Measurements from ENCODE around the gene IRF4.

The IRF4 gene

GRCh38 chr6:382883-383810, 8.4 kb upstream of the IRF4 start:
- DNase-seq, result no peak

DNA sequence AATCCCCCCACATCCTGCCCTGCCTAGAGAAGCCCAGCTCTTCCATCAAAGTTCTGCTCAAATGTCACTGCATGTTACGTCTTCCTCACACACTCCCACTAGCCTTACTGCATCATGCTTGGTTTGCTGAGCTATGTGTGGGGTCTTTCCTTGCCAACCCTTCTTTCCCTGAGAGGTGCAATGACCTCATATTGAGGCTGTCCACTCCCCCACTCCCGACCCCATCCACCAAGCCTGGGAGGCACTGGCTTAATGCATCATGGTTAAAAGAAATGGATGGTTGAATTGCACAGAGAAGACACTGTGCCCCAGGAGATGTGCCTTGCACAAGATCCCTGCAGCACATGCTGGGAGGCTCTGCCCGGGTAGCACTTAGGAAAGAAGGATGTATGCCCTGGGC, 7.7 kb upstream of the IRF4 start:
- no peak for DNase-seq

DNA sequence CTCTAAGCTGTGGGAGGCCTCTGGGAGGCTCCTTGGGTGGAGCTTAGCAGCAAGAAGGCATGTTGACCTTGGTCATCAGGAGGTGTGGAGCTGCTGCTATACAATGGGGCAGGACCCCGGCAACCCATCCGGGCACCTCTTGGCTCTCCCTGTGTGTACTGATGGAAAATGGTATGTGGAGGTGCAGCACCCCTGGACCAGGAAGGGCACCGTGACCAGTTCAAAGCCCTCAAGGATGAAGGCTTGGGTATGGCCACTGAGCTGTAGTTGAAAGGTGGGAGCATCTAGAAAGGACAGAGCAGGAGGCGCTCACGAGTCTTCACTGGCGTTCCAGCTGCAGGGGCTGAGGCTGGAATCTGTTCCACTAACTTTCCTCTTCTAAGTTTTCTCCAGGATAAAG, 6.7 kb upstream of the IRF4 start:
- DNase-seq, result no peak

GRCh38 chr6:385614-386013, 5.9 kb upstream of the IRF4 start:
- no peak for DNase-seq

- DNase-seq, result no peak
These were observed 4.8 kb upstream of the IRF4 start for GRCh38 chr6:386688-387266.

DNA sequence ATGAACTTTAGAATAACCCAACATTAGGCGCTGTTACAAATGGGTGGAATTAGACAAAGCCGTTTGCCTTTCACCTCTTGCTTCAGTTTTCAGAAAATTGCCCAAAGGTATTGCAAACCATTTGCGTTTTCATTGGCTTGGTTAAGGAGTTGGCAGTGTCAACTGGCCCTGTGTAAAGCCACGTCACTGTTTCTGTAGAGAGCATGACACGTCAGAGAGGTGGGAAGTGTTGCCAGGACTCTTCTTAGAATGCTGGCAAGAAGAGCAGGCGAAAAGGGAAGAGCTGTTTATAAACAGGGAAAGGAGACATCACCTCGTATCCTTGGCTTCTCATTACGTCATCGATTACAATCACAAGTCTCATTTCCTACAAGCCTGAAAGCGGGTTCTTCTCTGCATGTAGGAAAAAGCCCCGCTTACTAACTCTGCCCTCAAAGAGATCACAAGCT, 4.2 kb upstream of the IRF4 start:
- DNase-seq, result no peak

DNA sequence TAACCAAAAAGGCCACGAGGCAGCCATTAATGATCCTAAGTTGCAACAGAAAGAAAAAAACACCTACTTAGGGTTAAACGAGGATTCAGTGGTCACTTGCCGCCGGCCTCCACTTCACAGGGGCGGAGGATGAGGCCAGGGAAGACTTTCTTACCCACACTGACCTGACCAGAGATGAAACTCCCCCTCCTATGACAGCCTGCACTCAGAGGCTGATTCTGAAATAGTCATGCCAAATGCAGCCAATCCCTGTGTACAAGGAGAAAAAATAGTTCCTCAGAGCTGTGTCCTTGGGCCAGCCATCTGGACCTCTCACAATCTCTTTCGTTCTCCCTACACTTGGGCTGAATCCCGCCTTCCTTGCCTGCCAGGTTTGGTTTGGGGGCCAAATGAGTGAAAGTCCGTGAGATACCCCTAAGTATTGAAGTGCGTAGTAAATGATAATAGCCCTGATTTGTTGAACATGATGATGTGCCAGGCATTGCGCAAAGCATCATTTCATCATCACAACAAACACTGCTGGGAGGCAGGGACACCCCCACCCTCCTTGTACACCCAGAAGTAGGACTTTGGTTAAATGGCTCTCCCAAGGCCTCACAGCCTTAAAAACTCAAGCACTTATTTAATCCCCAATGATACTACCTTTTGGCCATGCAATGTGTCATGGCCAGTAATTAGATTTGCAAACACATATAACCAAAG, 3.2 kb upstream of the IRF4 start:
- DNase-seq, result no peak

DNA sequence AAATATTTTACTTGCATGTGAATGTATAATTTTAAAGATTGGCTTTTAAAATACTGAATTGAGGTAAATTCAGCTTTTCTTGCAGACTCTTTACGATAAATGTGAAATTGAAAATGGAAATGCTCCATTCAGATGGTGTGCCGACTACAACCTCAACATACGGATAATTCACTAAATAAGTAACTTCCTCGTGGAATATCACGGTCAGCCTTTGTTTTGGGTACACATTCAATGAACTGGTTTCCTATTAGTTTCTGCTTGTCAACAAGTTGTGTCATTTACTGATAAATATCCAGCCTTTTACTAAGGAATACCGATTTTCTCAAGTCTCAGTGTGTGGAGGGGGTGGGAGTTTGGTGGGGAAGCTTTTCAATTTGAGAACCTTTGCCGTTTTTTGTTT, 2.4 kb upstream of the IRF4 start:
- DNase-seq, result no peak

- peak; percentile 92 for DNase-seq
These were observed 1.9 kb upstream of the IRF4 start for GRCh38 chr6:389622-390021.

- peak; percentile 68 for DNase-seq
These were observed 516 bp upstream of the IRF4 start for GRCh38 chr6:390914-391558.

DNA sequence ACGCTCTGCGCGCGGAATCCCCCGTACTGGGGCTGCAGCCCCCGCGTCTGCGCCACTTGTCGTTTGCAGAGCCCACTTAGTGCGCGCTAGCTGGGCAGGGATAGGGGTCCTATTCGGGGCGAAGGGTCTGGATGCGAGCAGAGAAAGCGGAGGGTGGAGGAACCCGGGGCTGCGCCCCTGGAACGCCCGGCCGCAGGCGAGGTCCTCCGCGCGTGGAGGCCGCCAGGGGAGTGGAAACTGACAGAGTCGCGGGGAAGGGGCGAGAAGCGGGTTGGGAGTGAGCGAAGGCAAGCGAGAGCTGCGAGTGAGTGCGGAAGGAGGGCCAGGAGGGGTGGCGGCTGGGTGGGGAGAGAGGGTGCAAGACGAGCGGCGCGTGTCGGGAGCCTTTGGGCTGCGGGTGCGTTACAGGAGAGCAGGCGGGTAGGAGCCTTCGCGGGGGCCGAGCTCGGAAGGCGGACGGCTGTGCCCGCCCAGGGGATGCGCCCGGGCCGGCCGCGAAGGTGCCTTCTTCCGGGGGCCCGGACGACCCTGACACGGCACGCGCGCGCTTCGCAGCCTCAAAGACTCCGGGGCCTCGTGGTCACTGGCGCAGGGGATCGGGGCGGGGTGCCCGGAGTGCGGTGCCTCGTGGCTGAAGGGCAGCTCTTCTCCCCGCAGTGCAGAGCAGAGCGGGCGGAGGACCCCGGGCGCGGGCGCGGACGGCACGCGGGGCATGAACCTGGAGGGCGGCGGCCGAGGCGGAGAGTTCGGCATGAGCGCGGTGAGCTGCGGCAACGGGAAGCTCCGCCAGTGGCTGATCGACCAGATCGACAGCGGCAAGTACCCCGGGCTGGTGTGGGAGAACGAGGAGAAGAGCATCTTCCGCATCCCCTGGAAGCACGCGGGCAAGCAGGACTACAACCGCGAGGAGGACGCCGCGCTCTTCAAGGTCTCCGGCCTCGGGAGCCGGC, 1.2 kb downstream of the IRF4 start:
- no peak for DNase-seq

GRCh38 chr6:393391-394221, 2.1 kb downstream of the IRF4 start:
- DNase-seq, result no peak

DNA sequence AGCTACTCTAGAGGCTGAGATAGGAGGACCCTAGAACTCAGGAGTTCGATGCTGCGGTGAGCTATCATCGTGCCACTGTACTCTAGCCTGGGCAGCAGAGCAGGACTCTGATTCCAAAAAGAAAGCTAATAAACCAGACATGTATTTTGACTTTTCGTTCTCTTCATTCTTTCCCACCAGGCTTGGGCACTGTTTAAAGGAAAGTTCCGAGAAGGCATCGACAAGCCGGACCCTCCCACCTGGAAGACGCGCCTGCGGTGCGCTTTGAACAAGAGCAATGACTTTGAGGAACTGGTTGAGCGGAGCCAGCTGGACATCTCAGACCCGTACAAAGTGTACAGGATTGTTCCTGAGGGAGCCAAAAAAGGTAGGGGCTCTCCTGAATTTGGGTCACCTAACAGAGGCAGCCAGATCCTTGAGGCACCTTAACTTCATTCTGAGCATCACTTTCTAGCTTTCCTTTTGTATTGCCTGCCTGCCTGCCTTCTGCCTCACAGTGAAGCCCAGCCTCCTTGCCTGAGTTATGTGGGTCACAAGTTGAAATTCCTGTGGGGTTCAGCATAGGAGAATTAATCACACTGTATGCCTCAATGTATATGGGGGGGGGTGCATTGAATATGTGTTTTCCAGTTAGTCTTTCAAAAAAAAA, 3.2 kb downstream of the IRF4 start:
- DNase-seq, result no peak

- no peak for DNase-seq
These were observed 4.0 kb downstream of the IRF4 start for GRCh38 chr6:395432-396125.

GRCh38 chr6:396126-396520, 4.6 kb downstream of the IRF4 start:
- no peak for DNase-seq

GRCh38 chr6:397056-397455, 5.5 kb downstream of the IRF4 start:
- no peak for DNase-seq

DNA sequence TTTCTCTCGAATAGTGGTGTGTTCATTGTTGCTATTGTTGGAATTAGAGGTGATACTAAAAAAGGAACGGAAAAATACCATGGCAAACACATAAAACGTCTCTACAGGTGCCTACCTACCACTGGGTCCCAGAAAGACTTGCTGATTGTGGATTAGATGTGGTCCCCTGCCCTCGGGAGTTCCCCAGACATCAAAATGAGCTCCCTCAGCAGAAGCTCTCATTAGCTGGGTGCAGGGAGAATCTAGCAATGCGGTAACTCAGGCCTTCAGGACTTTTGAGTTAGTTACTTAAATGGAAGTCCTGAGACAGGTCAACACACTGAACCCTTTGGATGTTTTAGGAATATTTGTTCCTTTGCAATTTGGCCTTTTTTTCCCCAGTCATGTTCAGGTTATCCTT, 6.1 kb downstream of the IRF4 start:
- no peak for DNase-seq

DNA sequence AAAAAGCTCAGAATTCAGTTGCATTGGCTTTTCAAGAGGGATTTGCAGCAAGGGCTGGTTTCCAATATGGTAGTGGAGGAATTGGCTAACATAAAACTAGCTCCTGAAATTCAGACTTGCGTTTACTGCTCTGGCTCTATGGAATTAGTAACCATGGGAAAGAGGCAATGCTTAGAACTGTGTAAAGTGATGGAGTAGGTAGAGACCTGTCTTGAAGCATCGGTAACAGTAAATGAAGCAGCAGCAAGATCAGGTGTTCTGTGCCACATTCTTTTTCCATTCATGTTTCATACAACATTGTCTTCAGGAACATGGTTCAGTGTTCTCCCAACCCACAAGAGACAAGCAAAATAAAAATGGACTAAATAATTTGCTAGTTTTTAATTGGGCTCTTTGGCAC, 6.5 kb downstream of the IRF4 start:
- no peak for DNase-seq

DNA sequence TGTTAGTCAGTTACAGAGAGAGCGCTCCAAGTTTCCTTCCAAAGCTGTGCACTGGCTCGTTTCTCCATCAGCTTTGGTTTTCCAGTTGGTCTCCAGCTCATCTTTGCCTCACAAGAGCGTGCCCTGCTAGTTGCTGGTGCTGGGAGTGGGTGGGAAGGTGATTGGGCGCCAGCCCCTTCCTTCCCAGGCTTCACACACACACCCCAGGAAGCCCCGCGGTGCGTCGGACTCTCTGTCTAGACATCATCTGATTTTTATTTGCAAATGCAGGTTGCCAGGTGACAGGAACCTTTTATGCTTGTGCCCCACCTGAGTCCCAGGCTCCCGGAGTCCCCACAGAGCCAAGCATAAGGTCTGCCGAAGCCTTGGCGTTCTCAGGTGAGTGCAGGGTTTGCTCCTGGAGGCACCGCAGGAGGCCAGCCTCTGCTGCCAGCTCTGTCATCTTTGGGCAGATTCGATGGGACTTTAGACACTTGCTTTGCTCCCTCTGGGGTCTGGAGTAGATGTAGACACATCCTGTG, 7.1 kb downstream of the IRF4 start:
- DNase-seq, result no peak

Measured in activated CD4-positive, alpha-beta T cell treated with anti-CD3 and anti-CD28 coated beads, Interleukin-2, amount 50 U/mL, for 16 hours (primary cell).